Measurements from ENCODE around the gene PDE1C.

The PDE1C gene

GRCh38 chr7:32042900-32043299, 27.3 kb downstream of the PDE1C start:
- no peaks in the 10 kb centered on the region for H3K9me3 ChIP-seq (ENCODE audit: control insufficient read depth, insufficient read depth, low read length)
- no peaks in the 10 kb centered on the region for H3K36me3 ChIP-seq (ENCODE audit: control insufficient read depth, insufficient read depth, low read length)
- H3K4me3 ChIP-seq (ENCODE audit: low read depth, low read length), result no peak overlapping the region
- H3K27me3 ChIP-seq (ENCODE audit: control insufficient read depth, insufficient read depth, low read length), result no peaks in the 10 kb centered on the region
- H3K9ac ChIP-seq (ENCODE audit: low read depth, low read length), result no peak overlapping the region
- peaks cover 4% of the 10 kb centered on the region for H3K4me1 ChIP-seq (ENCODE audit: control insufficient read depth, insufficient read depth, low read length)

GRCh38 chr7:32039000-32039756, 31.0 kb downstream of the PDE1C start:
- Histone ChIP-seq H3K4me3 (ENCODE audit: low read depth, low read length) (no peak overlapping the region), H3K9ac (ENCODE audit: low read depth, low read length) (no peak overlapping the region), H3K4me1 (ENCODE audit: control insufficient read depth, insufficient read depth, low read length) (no peaks in the 10 kb centered on the region), H3K27me3 (ENCODE audit: control insufficient read depth, insufficient read depth, low read length) (no peaks in the 10 kb centered on the region), H3K36me3 (ENCODE audit: control insufficient read depth, insufficient read depth, low read length) (no peaks in the 10 kb centered on the region), H3K9me3 (ENCODE audit: control insufficient read depth, insufficient read depth, low read length) (no peaks in the 10 kb centered on the region)

GRCh38 chr7:32037650-32038198, 32.5 kb downstream of the PDE1C start:
- Histone ChIP-seq H3K9me3 (ENCODE audit: control insufficient read depth, insufficient read depth, low read length) (no peaks in the 10 kb centered on the region), H3K4me1 (ENCODE audit: control insufficient read depth, insufficient read depth, low read length) (no peaks in the 10 kb centered on the region), H3K9ac (ENCODE audit: low read depth, low read length) (no peak overlapping the region), H3K36me3 (ENCODE audit: control insufficient read depth, insufficient read depth, low read length) (no peaks in the 10 kb centered on the region), H3K27me3 (ENCODE audit: control insufficient read depth, insufficient read depth, low read length) (no peaks in the 10 kb centered on the region), H3K4me3 (ENCODE audit: low read depth, low read length) (no peak overlapping the region)

GRCh38 chr7:32036557-32036956, 33.6 kb downstream of the PDE1C start:
- Histone ChIP-seq H3K27me3 (ENCODE audit: control insufficient read depth, insufficient read depth, low read length) (no peaks in the 10 kb centered on the region), H3K9me3 (ENCODE audit: control insufficient read depth, insufficient read depth, low read length) (no peaks in the 10 kb centered on the region), H3K4me1 (ENCODE audit: control insufficient read depth, insufficient read depth, low read length) (no peaks in the 10 kb centered on the region), H3K4me3 (ENCODE audit: low read depth, low read length) (no peak overlapping the region), H3K9ac (ENCODE audit: low read depth, low read length) (no peak overlapping the region), H3K36me3 (ENCODE audit: control insufficient read depth, insufficient read depth, low read length) (no peaks in the 10 kb centered on the region)

- H3K4me3 ChIP-seq (ENCODE audit: low read depth, low read length), result no peak overlapping the region
- H3K9me3 ChIP-seq (ENCODE audit: control insufficient read depth, insufficient read depth, low read length), result no peaks in the 10 kb centered on the region
- H3K9ac ChIP-seq (ENCODE audit: low read depth, low read length), result no peak overlapping the region
- no peaks in the 10 kb centered on the region for H3K27me3 ChIP-seq (ENCODE audit: control insufficient read depth, insufficient read depth, low read length)
- no peaks in the 10 kb centered on the region for H3K36me3 ChIP-seq (ENCODE audit: control insufficient read depth, insufficient read depth, low read length)
- H3K4me1 ChIP-seq (ENCODE audit: control insufficient read depth, insufficient read depth, low read length), result no peaks in the 10 kb centered on the region
These were observed 36.2 kb downstream of the PDE1C start for GRCh38 chr7:32034052-32034451.

GRCh38 chr7:32033006-32033405, 37.2 kb downstream of the PDE1C start:
- no peaks in the 10 kb centered on the region for H3K9me3 ChIP-seq (ENCODE audit: control insufficient read depth, insufficient read depth, low read length)
- no peaks in the 10 kb centered on the region for H3K27me3 ChIP-seq (ENCODE audit: control insufficient read depth, insufficient read depth, low read length)
- H3K4me3 ChIP-seq (ENCODE audit: low read depth, low read length), result no peak overlapping the region
- H3K4me1 ChIP-seq (ENCODE audit: control insufficient read depth, insufficient read depth, low read length), result no peaks in the 10 kb centered on the region
- H3K36me3 ChIP-seq (ENCODE audit: control insufficient read depth, insufficient read depth, low read length), result no peaks in the 10 kb centered on the region
- H3K9ac ChIP-seq (ENCODE audit: low read depth, low read length), result no peak overlapping the region

DNA sequence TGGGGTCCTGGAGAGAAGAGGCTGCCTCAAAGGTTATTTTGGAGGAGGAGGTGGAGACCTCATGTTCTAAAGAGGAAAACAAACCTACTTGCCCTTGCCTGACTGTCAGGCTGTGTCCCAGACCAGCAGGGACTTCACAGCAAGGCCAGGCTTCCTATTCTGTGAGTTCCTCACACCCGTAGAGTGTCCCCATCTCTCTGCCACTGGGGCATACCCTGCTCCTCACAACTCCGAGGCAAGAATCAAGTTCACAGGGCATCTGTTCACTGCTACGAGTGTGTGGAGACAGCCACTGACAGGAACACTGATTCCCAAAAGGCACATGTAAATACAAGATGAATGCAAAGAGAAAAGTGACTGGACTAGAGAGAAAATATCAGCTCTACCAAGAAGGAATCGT, 38.0 kb downstream of the PDE1C start:
- Histone ChIP-seq H3K9ac (ENCODE audit: low read depth, low read length) (no peak overlapping the region), H3K27me3 (ENCODE audit: control insufficient read depth, insufficient read depth, low read length) (no peaks in the 10 kb centered on the region), H3K36me3 (ENCODE audit: control insufficient read depth, insufficient read depth, low read length) (no peaks in the 10 kb centered on the region), H3K9me3 (ENCODE audit: control insufficient read depth, insufficient read depth, low read length) (no peaks in the 10 kb centered on the region), H3K4me1 (ENCODE audit: control insufficient read depth, insufficient read depth, low read length) (no peaks in the 10 kb centered on the region), H3K4me3 (ENCODE audit: low read depth, low read length) (no peak overlapping the region)

DNA sequence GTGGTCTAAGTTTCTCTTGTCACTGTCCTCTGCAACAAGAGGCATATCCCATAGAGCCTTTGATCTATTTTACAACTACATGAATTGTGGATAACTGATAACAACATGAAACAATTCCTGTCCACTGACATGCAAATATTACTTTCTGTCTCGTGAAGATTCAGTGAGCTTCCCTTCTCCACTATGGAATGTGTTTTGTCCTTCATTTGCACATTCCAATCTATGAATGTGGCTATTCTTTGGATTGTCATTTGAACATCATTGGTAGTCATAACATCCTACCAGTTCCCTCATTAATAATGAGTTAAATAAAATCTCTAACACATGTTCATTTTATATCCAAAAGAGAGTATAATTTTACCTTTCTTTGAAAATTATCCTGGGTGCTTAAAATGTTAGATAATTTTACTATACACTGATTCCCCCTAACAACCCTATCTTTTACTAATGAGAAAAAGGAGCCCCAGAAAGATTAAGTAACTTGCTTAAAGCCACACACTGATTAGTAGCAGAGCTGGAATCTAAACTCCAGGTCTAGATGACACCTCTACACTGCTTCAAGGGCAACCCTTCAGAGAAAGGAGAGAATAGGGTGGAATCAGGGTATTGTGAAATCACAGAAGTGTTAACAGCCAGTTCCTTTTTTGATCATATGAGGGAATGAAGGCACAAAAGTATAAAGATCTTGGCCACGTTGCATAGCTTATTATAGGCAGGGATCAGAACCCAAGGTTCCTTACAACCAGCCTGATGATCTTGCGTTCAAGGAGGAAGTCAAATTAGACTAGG, 39.1 kb downstream of the PDE1C start:
- H3K27me3 ChIP-seq (ENCODE audit: control insufficient read depth, insufficient read depth, low read length), result no peaks in the 10 kb centered on the region
- H3K4me3 ChIP-seq (ENCODE audit: low read depth, low read length), result no peak overlapping the region
- no peaks in the 10 kb centered on the region for H3K36me3 ChIP-seq (ENCODE audit: control insufficient read depth, insufficient read depth, low read length)
- H3K4me1 ChIP-seq (ENCODE audit: control insufficient read depth, insufficient read depth, low read length), result no peaks in the 10 kb centered on the region
- H3K9me3 ChIP-seq (ENCODE audit: control insufficient read depth, insufficient read depth, low read length), result no peaks in the 10 kb centered on the region
- H3K9ac ChIP-seq (ENCODE audit: low read depth, low read length), result no peak overlapping the region

DNA sequence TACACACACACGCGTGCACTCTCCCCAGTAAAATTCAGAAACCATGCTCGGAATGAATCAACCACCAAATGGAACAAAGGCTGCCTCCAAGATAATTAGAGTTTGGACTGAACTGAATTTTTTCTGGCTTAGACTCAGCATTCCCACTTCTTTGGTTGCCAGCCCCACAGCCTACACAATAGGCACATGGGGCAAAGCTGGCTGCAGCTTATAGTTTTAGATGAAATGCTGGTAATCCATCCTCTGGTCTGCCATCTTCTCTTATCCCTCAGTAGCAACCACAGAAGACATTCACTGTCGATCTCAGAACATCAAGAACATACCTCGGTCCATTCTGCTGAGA, 44.2 kb downstream of the PDE1C start:
- H3K9me3 ChIP-seq (ENCODE audit: control insufficient read depth, insufficient read depth, low read length), result no peaks in the 10 kb centered on the region
- no peaks in the 10 kb centered on the region for H3K36me3 ChIP-seq (ENCODE audit: control insufficient read depth, insufficient read depth, low read length)
- no peak overlapping the region for H3K4me3 ChIP-seq (ENCODE audit: low read depth, low read length)
- no peak overlapping the region for H3K9ac ChIP-seq (ENCODE audit: low read depth, low read length)
- no peaks in the 10 kb centered on the region for H3K4me1 ChIP-seq (ENCODE audit: control insufficient read depth, insufficient read depth, low read length)
- H3K27me3 ChIP-seq (ENCODE audit: control insufficient read depth, insufficient read depth, low read length), result no peaks in the 10 kb centered on the region

GRCh38 chr7:32025381-32026082, 44.7 kb downstream of the PDE1C start:
- Histone ChIP-seq H3K9ac (ENCODE audit: low read depth, low read length) (no peak overlapping the region), H3K4me3 (ENCODE audit: low read depth, low read length) (no peak overlapping the region), H3K9me3 (ENCODE audit: control insufficient read depth, insufficient read depth, low read length) (no peaks in the 10 kb centered on the region), H3K27me3 (ENCODE audit: control insufficient read depth, insufficient read depth, low read length) (no peaks in the 10 kb centered on the region), H3K4me1 (ENCODE audit: control insufficient read depth, insufficient read depth, low read length) (no peaks in the 10 kb centered on the region), H3K36me3 (ENCODE audit: control insufficient read depth, insufficient read depth, low read length) (no peaks in the 10 kb centered on the region)

- Histone ChIP-seq H3K9ac (ENCODE audit: low read depth, low read length) (no peak overlapping the region), H3K4me3 (ENCODE audit: low read depth, low read length) (no peak overlapping the region), H3K36me3 (ENCODE audit: control insufficient read depth, insufficient read depth, low read length) (no peaks in the 10 kb centered on the region), H3K4me1 (ENCODE audit: control insufficient read depth, insufficient read depth, low read length) (no peaks in the 10 kb centered on the region), H3K27me3 (ENCODE audit: control insufficient read depth, insufficient read depth, low read length) (no peaks in the 10 kb centered on the region), H3K9me3 (ENCODE audit: control insufficient read depth, insufficient read depth, low read length) (no peaks in the 10 kb centered on the region)
These were observed 46.8 kb downstream of the PDE1C start for GRCh38 chr7:32023376-32023775.

All from iPS-15b (cell line).